Psoas muscle (tissue), 8 donors: ENCODE measurements around the gene SNRPB. TPM values are rescaled to one million over a fixed set of nuclear protein-coding genes. Genes with fewer than 3 reads are reported as not detected.
"Not testable (repeated sequence)": the region's sequence is repeated elsewhere in the genome, so short reads cannot be mapped to it uniquely, and the experiment has no call there.

Experiments used
- ATAC-seq, 4 donors: fragments of 200-7000 bp; cut with Tn5 transposase; one replicate each; pipeline ENCODE4 v1.9.1; 2020; ENCODE audit warnings: moderate library complexity in 3 of 4, mild to moderate bottlenecking in 2 of 4
- DNase-seq, 2 donors: peaks; one replicate each; pipeline ENCODE4 v3.0.0-alpha.2; 2020
- H3K27ac ChIP-seq: fragments of 200-600 bp; one replicate; pipeline ENCODE4 v1.8.0; 2022
- H3K27me3 ChIP-seq, 3 donors: fragments of 200-600 bp in 1 of 3; one replicate each; pipeline versions ENCODE4 v1.6.1 to v1.8.0; 2013 to 2022; ENCODE audit warnings: low read length in 2 of 3, mild to moderate bottlenecking in 2 of 3, moderate library complexity in 1 of 3; ENCODE audit not compliant: insufficient read depth in 3 of 3
- H3K36me3 ChIP-seq, 2 donors: fragments of 200-600 bp in 1 of 2; one replicate each; pipeline versions ENCODE4 v1.6.1 to v1.8.0; 2013 to 2022; ENCODE audit warnings: low read depth in 1 of 2, mild to moderate bottlenecking in 1 of 2, moderate library complexity in 1 of 2; ENCODE audit not compliant: insufficient read depth in 1 of 2
- H3K4me1 ChIP-seq: fragments of 200-600 bp; one replicate; pipeline ENCODE4 v1.8.0; 2022
- H3K4me3 ChIP-seq: fragments of 200-600 bp; one replicate; pipeline ENCODE4 v1.8.0; 2022; ENCODE audit warnings: mild to moderate bottlenecking
- H3K9me3 ChIP-seq: fragments of 200-600 bp; one replicate; pipeline ENCODE4 v1.8.0; 2022
- WGBS, 3 donors: extraction: QIAGEN DNeasy Blood & Tissue Kit; methylation state at CpG; one replicate each; pipeline versions ENCODE4 v1.1.6 to v1.1.7; 2013; 5-methylcytosine and 5-hydroxymethylcytosine counted together
- intact Hi-C, 2 donors: fragments of 100-400 bp; cut with DNase I; formaldehyde crosslinking; loops; one replicate each; pipeline versions ENCODE4 v1.11.0 to v1.14.2; 2022
- polyA plus RNA-seq, 3 donors: library from polyadenylated mRNA; stranded (reverse); fragments of 200-250 nt; gene quantifications; one replicate each; pipeline ENCODE4 v1.2.3, GENCODE V29; 2013
- total RNA-seq, 4 donors: library from RNA; stranded (reverse); fragmentation: NEBNext Ultra II Directional in 2 of 4; extraction: Animal tissue kit (Norgen Biotek cat#: 25700) in 2 of 4; gene quantifications; one replicate each; pipeline versions ENCODE4 v1.2.1 to v1.2.4, GENCODE V29; 2021 to 2023
- TF ChIP-seq, protein P1 (sequence below): fragments of 200-600 bp; IDR thresholded peaks from one replicate; pipeline ENCODE4 v1.8.0; 2022; ENCODE audit warnings: antibody characterized with exemption
- donor health status: healthy with polysubstance abuse.
- donor health status: DM: no; HTN: no; CAD: no; lungs with moderate emphysema.
- donor health status: Bipolar disorder and iron deficiency.
- donor health status: healthy.
- donor health status: DM: yes; HTN: yes; CAD: no.
- donor health status: DM: no; HTN: no; CAD: no.
- donor health status: DM: no; HTN: no; CAD: no.
- donor health status: DM: yes; HTN: yes; CAD: no.

Gene SNRPB
- total and polyA plus RNA-seq, 7 donors: 41.9 to 355 (median 114) TPM

DNA sequence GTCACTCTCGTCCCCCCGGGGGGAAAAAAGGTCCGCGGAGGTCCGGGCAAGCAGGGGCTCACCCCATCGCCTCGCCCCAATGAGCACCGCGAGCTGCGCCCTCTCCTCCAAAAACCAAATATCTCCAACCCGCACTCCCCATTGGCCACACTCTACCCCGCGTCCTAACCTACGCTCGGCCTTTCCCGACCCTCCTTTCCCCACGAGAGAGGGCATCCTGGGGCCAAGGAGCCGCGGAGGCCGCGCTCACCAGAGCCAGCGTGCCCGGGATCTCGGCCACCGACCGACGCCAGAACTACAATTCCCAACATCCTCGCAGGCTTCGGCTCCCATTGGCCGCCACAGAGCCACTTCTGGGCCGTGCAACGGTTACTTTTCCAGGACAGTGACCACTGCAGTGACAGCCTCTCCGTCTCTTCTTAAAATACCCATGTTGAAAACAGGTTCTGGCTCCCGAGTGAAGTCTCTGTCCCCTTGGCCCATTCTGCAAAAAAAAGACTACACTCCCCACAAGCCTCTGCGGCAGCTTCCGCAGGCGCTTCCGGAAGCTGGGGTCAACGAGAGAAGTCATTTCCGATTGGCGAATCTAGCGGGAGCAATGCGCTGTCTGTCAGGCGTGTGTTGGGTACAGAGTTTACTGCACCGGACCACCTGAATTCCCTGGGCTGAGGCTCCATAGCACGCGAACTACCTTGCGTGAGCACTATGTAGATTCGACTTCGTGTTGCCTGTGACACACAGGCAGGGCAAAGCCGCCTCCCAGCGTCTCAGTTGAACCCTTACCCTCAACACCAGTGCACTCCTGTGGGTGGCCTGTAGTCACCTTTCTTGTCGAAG, 38.3 kb upstream of the SNRPB start, which contains the start of gene ZNF343:
Gene ZNF343 (minus strand): TSS at position 285 of the 837 bp plus-strand sequence. CDS start 15,020 bp downstream, outside the sequence.
- Histone ChIP-seq H3K9me3 (no peaks in the 10 kb centered on the region), H3K36me3 (no peaks in the 10 kb centered on the region), H3K4me3 (peak within 1 kb of the TSS; percentile 88), H3K27ac (peak within 1 kb of the TSS; percentile 96), H3K4me1 (no peaks in the 10 kb centered on the region), H3K27me3 (no peaks in the 10 kb centered on the region)
- TF ChIP-seq, protein P1, sequence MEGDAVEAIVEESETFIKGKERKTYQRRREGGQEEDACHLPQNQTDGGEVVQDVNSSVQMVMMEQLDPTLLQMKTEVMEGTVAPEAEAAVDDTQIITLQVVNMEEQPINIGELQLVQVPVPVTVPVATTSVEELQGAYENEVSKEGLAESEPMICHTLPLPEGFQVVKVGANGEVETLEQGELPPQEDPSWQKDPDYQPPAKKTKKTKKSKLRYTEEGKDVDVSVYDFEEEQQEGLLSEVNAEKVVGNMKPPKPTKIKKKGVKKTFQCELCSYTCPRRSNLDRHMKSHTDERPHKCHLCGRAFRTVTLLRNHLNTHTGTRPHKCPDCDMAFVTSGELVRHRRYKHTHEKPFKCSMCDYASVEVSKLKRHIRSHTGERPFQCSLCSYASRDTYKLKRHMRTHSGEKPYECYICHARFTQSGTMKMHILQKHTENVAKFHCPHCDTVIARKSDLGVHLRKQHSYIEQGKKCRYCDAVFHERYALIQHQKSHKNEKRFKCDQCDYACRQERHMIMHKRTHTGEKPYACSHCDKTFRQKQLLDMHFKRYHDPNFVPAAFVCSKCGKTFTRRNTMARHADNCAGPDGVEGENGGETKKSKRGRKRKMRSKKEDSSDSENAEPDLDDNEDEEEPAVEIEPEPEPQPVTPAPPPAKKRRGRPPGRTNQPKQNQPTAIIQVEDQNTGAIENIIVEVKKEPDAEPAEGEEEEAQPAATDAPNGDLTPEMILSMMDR: no peak
- WGBS, 3 donors: 0 to 1% (median 1%) methylated on average over 52 to 53 of the region's 53 CpGs
- intact Hi-C loops: loop anchor here in 1 of 2 donors (5.0 kb wide), 1 partner anchor 37 kb away; the partner anchor contains the start of gene SNRPB
- ATAC-seq (peak; percentile 96 to 98 (median 98)), DNase-seq (peak; percentile 79 to 88)

DNA sequence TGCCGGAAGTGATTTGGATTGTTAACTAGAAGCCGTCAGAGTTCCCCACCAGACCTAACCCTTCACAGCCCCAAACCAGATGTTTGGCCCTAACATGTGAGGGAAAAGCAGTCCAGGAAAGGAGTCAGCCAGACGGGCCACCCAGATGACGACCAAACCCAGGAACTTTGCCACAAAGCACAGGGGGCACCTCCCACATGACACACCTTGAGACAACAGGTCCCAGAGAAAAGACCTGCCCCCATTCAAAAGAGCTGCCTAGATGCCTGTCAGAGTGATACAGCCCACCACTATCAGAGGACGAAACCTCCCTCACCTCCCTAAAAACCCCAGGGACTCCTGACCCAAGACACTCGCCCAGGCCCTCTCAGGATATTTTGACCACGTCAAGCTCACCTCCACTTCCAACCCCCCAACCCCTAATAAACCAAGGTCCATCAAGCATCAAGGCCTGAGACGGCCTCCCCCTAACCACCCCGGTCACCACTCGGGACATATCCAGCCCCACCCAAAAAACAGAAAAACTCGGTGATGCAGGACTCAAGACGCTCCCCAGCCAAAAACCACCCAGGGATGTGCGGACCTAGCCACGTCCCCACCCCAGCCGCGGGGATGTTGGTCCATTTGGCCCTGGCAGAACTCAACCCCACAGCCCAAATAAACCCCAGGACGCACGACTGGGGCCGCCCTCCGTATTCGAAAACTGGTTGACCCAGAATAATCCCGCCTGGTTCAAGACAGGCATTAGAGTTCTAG, 37.5 kb upstream of the SNRPB start:
- ATAC-seq: peak; percentile 18 to 52 (median 32)
- Histone ChIP-seq H3K27me3 (no peaks in the 10 kb centered on the region), H3K4me1 (no peaks in the 10 kb centered on the region), H3K9me3 (no peaks in the 10 kb centered on the region), H3K4me3 (peak overlapping the region; percentile 88), H3K27ac (peak overlapping the region; percentile 96), H3K36me3 (no peaks in the 10 kb centered on the region)
- WGBS, 3 donors: 6 to 7% (median 6%) methylated on average over 22 of the region's 22 CpGs
- intact Hi-C loops: loop anchor here in 1 of 2 donors (5.0 kb wide), 1 partner anchor 36 kb away; the partner anchor contains the start of gene SNRPB
- TF ChIP-seq, protein P1: no peak
- DNase-seq: peak; percentile 16 to 59

DNA sequence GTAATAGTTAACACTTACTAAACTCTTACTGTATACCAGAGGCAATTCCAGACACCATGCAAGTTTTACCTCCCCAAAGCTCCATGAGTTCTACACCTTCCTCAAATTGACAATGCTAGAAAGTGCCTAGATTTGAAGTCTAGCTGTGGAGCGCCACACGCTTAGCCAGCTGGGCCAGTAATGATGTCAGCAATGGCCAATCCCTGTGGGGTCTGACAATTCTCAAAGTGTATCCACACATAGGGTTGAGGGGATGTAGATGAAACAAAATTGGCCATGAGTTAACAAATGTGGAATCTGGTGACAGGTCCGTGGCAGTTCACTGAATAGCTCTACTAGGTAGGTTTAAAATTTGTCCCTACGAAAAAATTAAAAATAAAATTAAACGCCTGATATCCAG, 36.9 kb upstream of the SNRPB start:
- TF ChIP-seq, protein P1: no peak
- peak overlapping the region; percentile 88 for H3K4me3 ChIP-seq
- DNase-seq: no peak
- H3K27me3 ChIP-seq: no peaks in the 10 kb centered on the region
- WGBS, 3 donors: 57 to 73% (median 60%) methylated on average over 5 of the region's 5 CpGs
- ATAC-seq: no peak
- peak overlapping the region; percentile 96 for H3K27ac ChIP-seq
- H3K36me3 ChIP-seq: no peaks in the 10 kb centered on the region
- H3K4me1 ChIP-seq: no peaks in the 10 kb centered on the region
- no peaks in the 10 kb centered on the region for H3K9me3 ChIP-seq
- intact Hi-C loops: loop anchor here in 1 of 2 donors (5.0 kb wide), 1 partner anchor 35 kb away; the partner anchor contains the start of gene SNRPB

DNA sequence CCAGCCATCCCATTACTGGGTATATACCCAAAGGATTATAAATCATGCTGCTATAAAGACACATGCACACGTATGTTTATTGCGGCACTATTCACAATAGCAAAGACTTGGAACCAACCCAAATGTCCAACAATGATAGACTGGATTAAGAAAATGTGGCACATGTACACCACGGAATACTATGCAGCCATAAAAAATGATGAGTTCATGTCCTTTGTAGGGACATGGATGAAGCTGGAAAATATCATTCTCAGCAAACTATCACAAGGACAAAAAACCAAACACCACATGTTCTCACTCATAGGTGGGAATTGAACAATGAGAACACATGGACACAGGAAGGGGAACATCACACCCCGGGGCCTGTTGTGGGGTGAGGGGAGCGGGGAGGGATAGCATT, 35.8 kb upstream of the SNRPB start:
- 98 to 100% (median 98%) methylated on average over 3 of the region's 5 CpGs for WGBS, 3 donors
- H3K36me3 ChIP-seq, H3K27me3 ChIP-seq, H3K9me3 ChIP-seq, H3K4me3 ChIP-seq, ATAC-seq, DNase-seq, H3K27ac ChIP-seq, H3K4me1 ChIP-seq: not testable (repeated sequence)
- intact Hi-C loops: loop anchor here in 1 of 2 donors (5.0 kb wide), 1 partner anchor 34 kb away; the partner anchor contains the start of gene SNRPB

DNA sequence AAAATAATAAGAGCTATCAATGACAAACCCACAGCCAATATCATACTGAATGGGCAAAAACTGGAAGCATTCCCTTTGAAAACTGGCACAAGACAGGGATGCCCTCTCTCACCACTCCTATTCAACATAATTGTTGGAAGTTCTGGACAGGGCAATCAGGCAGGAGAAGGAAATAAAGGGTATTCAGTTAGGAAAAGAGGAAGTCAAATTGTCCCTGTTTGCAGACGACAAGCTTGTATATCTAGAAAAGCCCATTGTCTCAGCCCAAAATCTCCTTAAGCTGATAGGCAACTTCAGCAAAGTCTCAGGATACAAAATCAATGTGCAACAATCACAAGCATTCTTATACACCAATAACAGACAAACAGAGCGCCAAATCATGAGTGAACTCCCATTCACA, 34.2 kb upstream of the SNRPB start:
- H3K27me3 ChIP-seq, DNase-seq, H3K27ac ChIP-seq, H3K9me3 ChIP-seq, H3K4me1 ChIP-seq, H3K4me3 ChIP-seq, ATAC-seq, H3K36me3 ChIP-seq: not testable (repeated sequence)
- intact Hi-C loops: loop anchor here in 1 of 2 donors (5.0 kb wide), 1 partner anchor 33 kb away; the partner anchor contains the start of gene SNRPB
- 82 to 91% (median 87%) methylated on average over 2 of the region's 2 CpGs for WGBS, 3 donors

DNA sequence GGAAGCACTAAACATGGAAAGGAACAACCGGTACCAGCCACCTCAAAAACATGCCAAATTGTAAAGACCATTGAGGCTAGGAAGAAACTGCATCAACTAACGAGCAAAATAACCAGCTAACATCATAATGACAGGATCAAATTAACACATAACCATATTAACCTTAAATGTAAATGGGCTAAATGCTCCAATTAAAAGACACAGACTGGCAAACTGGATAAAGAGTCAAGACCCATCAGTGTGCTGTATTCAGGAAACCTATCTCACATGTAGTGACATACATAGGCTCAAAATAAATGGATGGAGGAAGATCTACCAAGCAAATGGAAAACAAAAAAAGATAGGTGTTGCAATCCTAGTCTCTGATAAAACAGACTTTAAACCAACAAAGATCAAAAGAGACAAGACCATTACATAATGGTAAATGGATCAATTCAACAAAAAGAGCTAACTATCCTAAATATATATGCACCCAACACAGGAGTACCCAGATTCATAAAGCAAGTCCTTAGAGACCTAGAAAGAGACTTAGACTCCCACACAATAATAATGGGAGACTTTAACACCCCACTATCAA, 32.3 kb upstream of the SNRPB start:
- WGBS, 3 donors: 87 to 98% (median 93%) methylated on average over 2 of the region's 2 CpGs
- H3K27ac ChIP-seq, H3K4me3 ChIP-seq, H3K9me3 ChIP-seq, intact Hi-C loops, H3K27me3 ChIP-seq, ATAC-seq, DNase-seq, H3K4me1 ChIP-seq: not testable (repeated sequence)
- H3K36me3 ChIP-seq: peaks cover 7 to 25% of the 10 kb centered on the region in 2 donors
